HUES6 (cell line): ENCODE measurements around the gene SYNE2.
"Not testable (repeated sequence)": the region's sequence is repeated elsewhere in the genome, so short reads cannot be mapped to it uniquely, and the experiment has no call there.

ENCODE experiments used
- H3K27ac ChIP-seq: 2 replicates; pipeline ENCODE4 v1.7.0; 2013; ENCODE audit warnings: low read depth, mild to moderate bottlenecking, low read length, inconsistent platforms
- H3K27me3 ChIP-seq: 2 replicates; pipeline ENCODE4 v1.6.1; 2013; ENCODE audit warnings: low read length; ENCODE audit not compliant: control insufficient read depth, insufficient read depth
- H3K36me3 ChIP-seq: 2 replicates; pipeline ENCODE4 v1.6.1; 2013; ENCODE audit warnings: low read length; ENCODE audit not compliant: control insufficient read depth, insufficient read depth
- H3K4me1 ChIP-seq: 2 replicates; pipeline ENCODE4 v1.6.1; 2013; ENCODE audit warnings: low read length; ENCODE audit not compliant: control insufficient read depth, insufficient read depth
- H3K4me3 ChIP-seq: 2 replicates; pipeline ENCODE4 v1.5.1; 2013; ENCODE audit warnings: low read depth, low read length
- H3K9ac ChIP-seq: one replicate; pipeline ENCODE4 v1.6.1; 2013; ENCODE audit warnings: mild to moderate bottlenecking, low read length
- H3K9me3 ChIP-seq: 2 replicates; pipeline ENCODE4 v1.6.1; 2013; ENCODE audit warnings: low read depth, low read length; ENCODE audit not compliant: control insufficient read depth, insufficient read depth

SYNE2 gene

GRCh38 chr14:63853831-63854293, 1.1 kb downstream of the SYNE2 start:
- H3K9ac ChIP-seq = peak overlapping the region; percentile 41
- H3K36me3 ChIP-seq = no peaks in the 10 kb centered on the region
- H3K9me3 ChIP-seq = no peaks in the 10 kb centered on the region
- H3K4me1 ChIP-seq = peaks cover 13% of the 10 kb centered on the region
- no peak overlapping the region for H3K27ac ChIP-seq
- H3K4me3 ChIP-seq = peak overlapping the region; percentile 79
- peaks cover 4% of the 10 kb centered on the region for H3K27me3 ChIP-seq

GRCh38 chr14:63854330-63854729, 1.5 kb downstream of the SYNE2 start:
- no peak overlapping the region for H3K27ac ChIP-seq
- H3K27me3 ChIP-seq = peaks cover 4% of the 10 kb centered on the region
- H3K4me3 ChIP-seq = peak overlapping the region; percentile 79
- H3K9me3 ChIP-seq = no peaks in the 10 kb centered on the region
- H3K9ac ChIP-seq = peak overlapping the region; percentile 41
- H3K4me1 ChIP-seq = peaks cover 13% of the 10 kb centered on the region
- no peaks in the 10 kb centered on the region for H3K36me3 ChIP-seq

DNA sequence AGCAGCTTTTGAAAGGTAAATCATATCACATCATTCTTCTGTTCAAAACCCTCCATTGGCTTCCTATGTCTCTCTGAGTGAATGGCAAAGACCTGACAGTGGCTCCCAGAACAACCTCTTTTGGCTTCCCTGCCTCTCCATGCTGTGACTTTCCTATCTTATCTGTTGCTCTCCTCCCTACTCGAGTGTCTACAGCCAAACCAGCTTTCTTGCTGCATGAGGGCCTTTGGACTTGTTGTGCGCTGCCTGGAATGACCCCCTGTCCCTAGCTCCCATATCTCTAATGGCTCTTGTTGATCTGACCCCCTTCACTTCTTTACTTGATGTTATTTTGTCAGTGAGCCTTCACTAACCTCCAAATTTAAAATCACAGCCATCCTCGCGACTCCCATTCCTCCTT, 2.5 kb downstream of the SYNE2 start:
- Histone ChIP-seq H3K36me3 (no peaks in the 10 kb centered on the region), H3K9me3 (no peaks in the 10 kb centered on the region), H3K9ac (no peak overlapping the region), H3K4me3 (no peak overlapping the region), H3K27ac (no peak overlapping the region), H3K27me3 (peaks cover 4% of the 10 kb centered on the region), H3K4me1 (peaks cover 13% of the 10 kb centered on the region)

- Histone ChIP-seq H3K9me3 (no peaks in the 10 kb centered on the region), H3K36me3 (no peaks in the 10 kb centered on the region), H3K4me3 (no peak overlapping the region), H3K27me3 (no peaks in the 10 kb centered on the region; the same call in 1 of the 2 replicates), H3K9ac (no peak overlapping the region), H3K27ac (no peak overlapping the region), H3K4me1 (peaks cover 13% of the 10 kb centered on the region)
These were observed 4.7 kb downstream of the SYNE2 start for GRCh38 chr14:63857466-63858030.

GRCh38 chr14:63860146-63860545, 7.3 kb downstream of the SYNE2 start:
- H3K4me3 ChIP-seq = no peak overlapping the region
- no peaks in the 10 kb centered on the region for H3K27me3 ChIP-seq
- H3K36me3 ChIP-seq = no peaks in the 10 kb centered on the region
- H3K4me1 ChIP-seq = peaks cover 20% of the 10 kb centered on the region
- H3K27ac ChIP-seq = no peak overlapping the region
- no peaks in the 10 kb centered on the region for H3K9me3 ChIP-seq
- no peak overlapping the region for H3K9ac ChIP-seq

DNA sequence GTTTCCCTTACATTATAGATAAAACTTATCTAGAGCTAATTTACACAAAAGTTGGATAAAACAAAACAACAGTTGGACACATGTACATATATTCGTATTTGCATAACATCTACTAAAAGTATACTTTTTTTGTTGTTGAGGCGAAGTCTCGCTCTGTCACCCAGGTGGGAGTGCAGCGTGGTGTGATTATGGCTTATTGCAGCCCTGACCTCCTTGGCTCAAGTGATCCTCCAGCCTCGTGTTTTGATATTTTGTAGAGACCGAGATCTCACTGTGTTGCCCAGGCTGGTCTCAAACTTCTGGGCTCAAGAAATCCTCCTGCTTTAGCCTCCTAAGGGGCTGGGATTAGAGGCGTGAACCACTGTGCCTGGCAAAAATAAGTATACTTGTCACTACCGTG, 9.4 kb downstream of the SYNE2 start:
- H3K9me3 ChIP-seq = no peaks in the 10 kb centered on the region
- no peaks in the 10 kb centered on the region for H3K27me3 ChIP-seq
- no peak overlapping the region for H3K4me3 ChIP-seq
- H3K36me3 ChIP-seq = no peaks in the 10 kb centered on the region
- H3K9ac ChIP-seq = no peak overlapping the region
- no peak overlapping the region for H3K27ac ChIP-seq
- H3K4me1 ChIP-seq = peaks cover 17% of the 10 kb centered on the region

DNA sequence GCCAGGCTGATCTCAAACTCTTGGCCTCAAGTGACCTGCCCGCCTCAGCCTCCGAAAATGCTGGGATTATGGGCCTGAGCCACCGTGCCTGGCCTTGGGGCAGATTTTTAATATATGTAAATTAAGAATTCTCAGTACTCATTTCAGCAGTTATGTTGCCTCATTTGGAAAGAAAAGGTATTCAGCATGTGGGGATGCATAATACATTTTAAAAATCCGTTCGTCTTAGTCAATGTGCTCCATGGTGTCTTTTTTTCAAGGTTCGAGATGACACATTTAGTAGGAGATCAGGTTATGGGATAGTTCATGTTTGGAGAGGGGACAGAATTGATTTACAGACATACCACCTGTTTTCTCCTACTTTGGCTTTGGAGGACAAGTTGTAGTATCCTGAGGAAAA, 10.2 kb downstream of the SYNE2 start:
- Histone ChIP-seq H3K36me3 (no peaks in the 10 kb centered on the region), H3K4me3 (no peak overlapping the region), H3K27ac (no peak overlapping the region), H3K9ac (no peak overlapping the region), H3K4me1 (peaks cover 13% of the 10 kb centered on the region), H3K9me3 (no peaks in the 10 kb centered on the region), H3K27me3 (no peaks in the 10 kb centered on the region)

- not testable (repeated sequence) for H3K36me3 ChIP-seq, H3K27me3 ChIP-seq, H3K4me3 ChIP-seq, H3K9me3 ChIP-seq, H3K9ac ChIP-seq
- Histone ChIP-seq H3K4me1 (peaks cover 13% of the 10 kb centered on the region), H3K27ac (peak overlapping the region; percentile 73)
These were observed 12.0 kb downstream of the SYNE2 start for GRCh38 chr14:63864775-63865174.

GRCh38 chr14:63867933-63868921, 15.4 kb downstream of the SYNE2 start:
- Histone ChIP-seq H3K36me3 (no peaks in the 10 kb centered on the region), H3K4me3 (no peak overlapping the region), H3K9me3 (no peaks in the 10 kb centered on the region), H3K27me3 (no peaks in the 10 kb centered on the region), H3K9ac (no peak overlapping the region), H3K4me1 (peaks cover 13% of the 10 kb centered on the region), H3K27ac (no peak overlapping the region)

DNA sequence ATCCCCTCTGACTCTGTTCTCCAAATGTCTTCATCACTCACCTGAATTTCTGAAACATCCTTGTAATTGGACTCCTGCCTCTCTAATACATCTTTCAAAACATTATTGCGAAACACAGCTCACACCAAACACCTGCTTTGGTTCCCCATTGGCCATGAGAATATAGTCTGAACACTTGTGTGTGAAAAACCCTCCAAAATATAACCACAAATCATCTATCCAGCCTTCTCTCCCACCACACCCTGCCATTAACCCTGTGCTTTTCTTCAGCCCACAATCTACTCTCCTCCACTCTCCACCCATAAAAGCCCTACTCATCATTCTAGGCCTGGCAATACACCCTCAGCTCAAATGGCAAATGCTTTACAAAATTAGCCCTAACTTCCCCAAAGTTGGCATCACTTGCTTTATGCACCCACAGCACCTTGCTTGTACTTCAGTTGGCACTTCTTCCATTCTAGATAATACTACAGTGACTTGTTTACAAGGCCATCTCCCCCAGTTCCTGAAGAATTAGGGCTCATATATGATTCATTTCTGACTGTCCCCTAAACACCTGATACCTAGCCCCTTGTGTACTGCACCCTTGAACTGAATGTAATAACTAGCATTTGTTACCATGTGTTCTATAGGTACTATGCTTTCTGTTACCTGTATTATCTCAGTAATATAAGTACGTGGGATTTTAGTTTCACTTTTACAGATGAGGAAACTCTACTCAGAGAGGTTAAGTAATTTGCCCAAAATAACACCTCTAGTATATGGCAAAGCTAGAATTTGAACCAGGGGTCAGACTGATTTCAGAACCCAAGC, 17.3 kb downstream of the SYNE2 start:
- H3K4me3 ChIP-seq = not testable (repeated sequence)
- H3K4me1 ChIP-seq = peaks cover 15% of the 10 kb centered on the region

GRCh38 chr14:63870753-63871037, 17.9 kb downstream of the SYNE2 start:
- peaks cover 14% of the 10 kb centered on the region for H3K4me1 ChIP-seq
- H3K9ac ChIP-seq, H3K9me3 ChIP-seq, H3K4me3 ChIP-seq, H3K27me3 ChIP-seq, H3K36me3 ChIP-seq, H3K27ac ChIP-seq: not testable (repeated sequence)

More for the DNA sequence above, 17.3 kb downstream of the SYNE2 start:
- not testable (repeated sequence) for H3K27ac ChIP-seq, H3K9me3 ChIP-seq, H3K9ac ChIP-seq, H3K27me3 ChIP-seq, H3K36me3 ChIP-seq
